HEK293 (cell line): ENCODE measurements around the gene SAMD13.

Experiments used
- CTCF ChIA-PET: fragments of 350-600 bp; formaldehyde crosslinking; extraction: SDS; loops from one replicate; lab custom pipeline; 2021; ENCODE audit warnings: antibody characterized with exemption; lab: Yijun Ruan, JAX
- POLR2A ChIA-PET: fragments of 300-600 bp; formaldehyde crosslinking; extraction: SDS; loops from one replicate; lab custom pipeline; 2020; ENCODE audit warnings: antibody characterized with exemption, inconsistent platforms; lab: Yijun Ruan, JAX
- H3K27ac ChIP-seq: fragments of 200-500 bp; sonication (Bioruptor generic); 2 replicates; pipeline ENCODE4 v1.5.1; 2014; ENCODE audit warnings: low read depth, low read length, control low read depth, inconsistent platforms; ENCODE audit errors: extremely low read depth
- H3K36me3 ChIP-seq, 2 experiments: fragments of 200-500 bp in 1 of 2; sonication (Bioruptor generic) in 1 of 2; 1 replicate in 1 of 2; 2 replicates in 1 of 2; pipeline ENCODE4 v1.5.1; 2014 to 2017; ENCODE audit warnings: inconsistent platforms in 2 of 2, low read length in 2 of 2; ENCODE audit not compliant: control insufficient read depth in 2 of 2, insufficient read depth in 1 of 2
- H3K4me1 ChIP-seq: fragments of 200-500 bp; sonication (Bioruptor generic); 2 replicates; pipeline ENCODE4 v1.5.1; 2014; ENCODE audit warnings: mild to moderate bottlenecking, low read length, inconsistent platforms; ENCODE audit not compliant: control insufficient read depth, insufficient read depth
- H3K4me3 ChIP-seq: 2 replicates; pipeline ENCODE4 v1.5.1; 2011; ENCODE audit warnings: low read depth, mild to moderate bottlenecking, control low read depth, low read length, moderate library complexity
- H3K9me3 ChIP-seq: fragments of 200-500 bp; sonication (Bioruptor generic); 2 replicates; pipeline ENCODE4 v1.5.1; 2014; ENCODE audit warnings: low read depth, low read length, inconsistent platforms; ENCODE audit not compliant: control insufficient read depth, insufficient read depth
- KLF8 ChIP-seq: fragments of 450-650 bp; formaldehyde crosslinking; IDR thresholded peaks from 2 replicates; pipeline ENCODE4 v1.5.1; 2016; ENCODE audit warnings: missing biosample characterization, missing genetic modification characterization
- OSR2 ChIP-seq: fragments of 450-650 bp; formaldehyde crosslinking; IDR thresholded peaks from 2 replicates; pipeline ENCODE4 v1.5.1; 2016; ENCODE audit warnings: missing biosample characterization, missing genetic modification characterization
- REPIN1 ChIP-seq: fragments of 450-650 bp; formaldehyde crosslinking; IDR thresholded peaks from 2 replicates; pipeline ENCODE4 v1.5.1; 2017; ENCODE audit warnings: missing biosample characterization, missing genetic modification characterization, low read depth
- REST ChIP-seq: fragments of 450-650 bp; formaldehyde crosslinking; IDR thresholded peaks from 2 replicates; pipeline ENCODE4 v1.5.1; 2016; ENCODE audit warnings: missing biosample characterization, missing genetic modification characterization
- ZBTB44 ChIP-seq: fragments of 450-650 bp; IDR thresholded peaks from 2 replicates; pipeline ENCODE4 v1.5.1; 2018; ENCODE audit warnings: missing biosample characterization, mild to moderate bottlenecking, missing genetic modification characterization
- ZFP69B ChIP-seq: fragments of 450-650 bp; formaldehyde crosslinking; IDR thresholded peaks from 2 replicates; pipeline ENCODE4 v1.5.1; 2016; ENCODE audit warnings: missing biosample characterization, missing genetic modification characterization
- ZNF138 ChIP-seq: fragments of 450-650 bp; formaldehyde crosslinking; IDR thresholded peaks from 2 replicates; pipeline ENCODE4 v1.5.1; 2016; ENCODE audit warnings: missing biosample characterization, missing genetic modification characterization, borderline replicate concordance
- ZNF155 ChIP-seq: fragments of 450-650 bp; formaldehyde crosslinking; IDR thresholded peaks from 2 replicates; pipeline ENCODE4 v1.5.1; 2016; ENCODE audit warnings: missing biosample characterization, missing genetic modification characterization
- ZNF211 ChIP-seq: fragments of 450-650 bp; formaldehyde crosslinking; IDR thresholded peaks from 2 replicates; pipeline ENCODE4 v1.5.1; 2016; ENCODE audit warnings: low read depth, missing biosample characterization, missing genetic modification characterization
- ZNF221 ChIP-seq: fragments of 450-650 bp; formaldehyde crosslinking; IDR thresholded peaks from 2 replicates; pipeline ENCODE4 v1.5.1; 2017; ENCODE audit warnings: missing biosample characterization, missing genetic modification characterization, borderline replicate concordance
- ZNF248 ChIP-seq: fragments of 450-650 bp; formaldehyde crosslinking; IDR thresholded peaks from 2 replicates; pipeline ENCODE4 v1.5.1; 2017; ENCODE audit warnings: missing biosample characterization, missing genetic modification characterization
- ZNF362 ChIP-seq: fragments of 450-650 bp; formaldehyde crosslinking; IDR thresholded peaks from 2 replicates; pipeline ENCODE4 v1.5.1; 2016; ENCODE audit warnings: missing biosample characterization, missing genetic modification characterization
- ZNF366 ChIP-seq: fragments of 450-650 bp; formaldehyde crosslinking; conservative IDR thresholded peaks from 2 replicates; pipeline ENCODE4 v1.5.1; 2016; ENCODE audit warnings: missing biosample characterization, missing genetic modification characterization
- ZNF48 ChIP-seq: fragments of 450-650 bp; formaldehyde crosslinking; IDR thresholded peaks from 2 replicates; pipeline ENCODE4 v1.5.1; 2016; ENCODE audit warnings: missing biosample characterization, missing genetic modification characterization
- ZNF558 ChIP-seq: fragments of 450-650 bp; formaldehyde crosslinking; IDR thresholded peaks from 2 replicates; pipeline ENCODE4 v1.5.1; 2016; ENCODE audit warnings: missing biosample characterization, missing genetic modification characterization
- ZNF654 ChIP-seq: fragments of 450-650 bp; formaldehyde crosslinking; IDR thresholded peaks from 2 replicates; pipeline ENCODE4 v1.5.1; 2016; ENCODE audit warnings: low read depth, missing biosample characterization, missing genetic modification characterization
- ZNF701 ChIP-seq: fragments of 450-650 bp; formaldehyde crosslinking; IDR thresholded peaks from 2 replicates; pipeline ENCODE4 v1.5.1; 2016; ENCODE audit warnings: missing biosample characterization, missing genetic modification characterization
- ZNF704 ChIP-seq: fragments of 450-650 bp; formaldehyde crosslinking; IDR thresholded peaks from 2 replicates; pipeline ENCODE4 v1.5.1; 2016; ENCODE audit warnings: missing biosample characterization, missing genetic modification characterization
- ZNF777 ChIP-seq: fragments of 450-650 bp; formaldehyde crosslinking; IDR thresholded peaks from 2 replicates; pipeline ENCODE4 v1.5.1; 2017; ENCODE audit warnings: missing biosample characterization, missing genetic modification characterization, borderline replicate concordance
- ZNF785 ChIP-seq: fragments of 450-650 bp; formaldehyde crosslinking; IDR thresholded peaks from 2 replicates; pipeline ENCODE4 v1.5.1; 2016; ENCODE audit warnings: missing biosample characterization, missing genetic modification characterization
- ZXDB ChIP-seq: fragments of 450-650 bp; formaldehyde crosslinking; IDR thresholded peaks from 2 replicates; pipeline ENCODE4 v1.5.1; 2016; ENCODE audit warnings: missing biosample characterization, missing genetic modification characterization

Gene SAMD13

GRCh38 chr1:84348759-84349158 is 47.3 kb downstream of the SAMD13 start:
- TF ChIP-seq ZNF138 (no peak), ZNF221 (tag by site-specific recombination) (no peak)
- H3K9me3 ChIP-seq, result no peaks in the 10 kb centered on the region
- CTCF ChIA-PET, result interaction anchor here (0.7 kb wide), 1 partner anchor 1273 kb away, joined by 3 read pairs; no protein-coding TSS in a partner anchor
- no peaks in the 10 kb centered on the region for H3K36me3 ChIP-seq
- no peak overlapping the region for H3K4me3 ChIP-seq
- POLR2A ChIA-PET, result no interaction called here
- no peak overlapping the region for H3K27ac ChIP-seq
- no peaks in the 10 kb centered on the region for H3K4me1 ChIP-seq

GRCh38 chr1:84350104-84350503 is 48.6 kb downstream of the SAMD13 start:
- Histone ChIP-seq H3K4me3 (no peak overlapping the region), H3K27ac (no peak overlapping the region), H3K9me3 (no peaks in the 10 kb centered on the region), H3K36me3 (no peaks in the 10 kb centered on the region), H3K4me1 (no peaks in the 10 kb centered on the region)
- ChIA-PET CTCF (interaction anchor here (0.7 kb wide), 1 partner anchor 71 kb away, joined by 4 read pairs; no protein-coding TSS in a partner anchor), POLR2A (no interaction called here)
- TF ChIP-seq ZNF248 (tag by site-specific recombination), result no peak

- H3K27ac ChIP-seq, result no peak overlapping the region
- ChIA-PET CTCF (no interaction called here), POLR2A (no interaction called here)
- TF ChIP-seq ZNF704, result no peak
- no peak for TF ChIP-seq ZNF785
- no peak for TF ChIP-seq ZNF366 (tag by site-specific recombination)
- TF ChIP-seq KLF8, result no peak
- TF ChIP-seq ZBTB44 (tag by site-specific recombination), result no peak
- no peak for TF ChIP-seq ZFP69B (tag by site-specific recombination)
- no peak for TF ChIP-seq ZNF558 (tag by site-specific recombination)
- no peak for TF ChIP-seq ZNF654 (tag by site-specific recombination)
- no peak for TF ChIP-seq ZNF48 (tag by site-specific recombination)
- TF ChIP-seq REST (tag by site-specific recombination), result no peak
- TF ChIP-seq ZNF211, result no peak
- no peak for TF ChIP-seq OSR2 (tag by site-specific recombination)
- no peak for TF ChIP-seq ZNF362 (tag by site-specific recombination)
- TF ChIP-seq REPIN1 (tag by site-specific recombination), result no peak
- no peak for TF ChIP-seq ZNF701 (tag by site-specific recombination)
- no peak for TF ChIP-seq ZNF777 (tag by site-specific recombination)
- TF ChIP-seq ZNF155 (tag by site-specific recombination), result no peak
- no peak for TF ChIP-seq ZXDB (tag by site-specific recombination)
- no peaks in the 10 kb centered on the region for H3K4me1 ChIP-seq
- no peaks in the 10 kb centered on the region for H3K36me3 ChIP-seq
- H3K9me3 ChIP-seq, result no peaks in the 10 kb centered on the region
- H3K4me3 ChIP-seq, result no peak overlapping the region
Measured at GRCh38 chr1:84350550-84350949, 49.0 kb downstream of the SAMD13 start.
